WTC11 (cell line): ENCODE measurements around the gene GALNT2. TPM values are rescaled to one million over a fixed set of nuclear protein-coding genes. Genes with fewer than 3 reads are reported as not detected.

Experiments used
- ATAC-seq: fragments of 200-7000 bp; cut with Tn5 transposase; 2 replicates; pipeline ENCODE4 v1.10.0; 2021; ENCODE audit warnings: mild to moderate bottlenecking, moderate library complexity
- CTCF ChIA-PET: fragments of 300-600 bp; sonication (Branson Sonifier 250); formaldehyde crosslinking; loops from one replicate; lab custom pipeline; 2021; ENCODE audit warnings: antibody characterized with exemption; lab: Charles Lee
- POLR2A ChIA-PET: fragments of 350-600 bp; sonication (Branson Sonifier 250); formaldehyde crosslinking; loops from one replicate; lab custom pipeline; 2021; ENCODE audit warnings: antibody characterized with exemption; lab: Charles Lee
- DNase-seq: peaks from one replicate; pipeline ENCODE4 v3.0.0; 2021; ENCODE audit warnings: low spot score
- H3K27ac Mint-ChIP-seq: 2 replicates; pipeline ENCODE4 v1.8.0; 2021; ENCODE audit warnings: mixed read lengths
- H3K27me3 Mint-ChIP-seq: 2 replicates; pipeline ENCODE4 v1.8.0; 2021; ENCODE audit warnings: low read depth, mild to moderate bottlenecking, moderate library complexity, mixed read lengths
- H3K36me3 Mint-ChIP-seq: 2 replicates; pipeline ENCODE4 v1.8.0; 2021; ENCODE audit warnings: mixed read lengths
- H3K4me1 Mint-ChIP-seq: 2 replicates; pipeline ENCODE4 v1.8.0; 2022; ENCODE audit warnings: mixed read lengths
- H3K4me3 Mint-ChIP-seq: 2 replicates; pipeline ENCODE4 v1.8.0; 2021; ENCODE audit warnings: mild to moderate bottlenecking, moderate library complexity, mixed read lengths
- H3K9me3 Mint-ChIP-seq: 2 replicates; pipeline ENCODE4 v1.8.0; 2021; ENCODE audit warnings: mixed read lengths
- ATF3 ChIP-seq: sonication (generic); formaldehyde crosslinking; conservative IDR thresholded peaks from 2 replicates; pipeline ENCODE4 v1.8.1; 2022; ENCODE audit warnings: mild to moderate bottlenecking, missing genetic modification reagents
- CBFB ChIP-seq: sonication (generic); formaldehyde crosslinking; IDR thresholded peaks from 2 replicates; pipeline ENCODE4 v1.8.1; 2022; ENCODE audit warnings: mild to moderate bottlenecking, low read depth, missing genetic modification reagents
- CREB1 ChIP-seq: sonication (generic); formaldehyde crosslinking; IDR thresholded peaks from 2 replicates; pipeline ENCODE4 v1.8.0; 2023; ENCODE audit warnings: mild to moderate bottlenecking, missing genetic modification reagents
- E2F1 ChIP-seq: sonication (generic); formaldehyde crosslinking; IDR thresholded peaks from 2 replicates; pipeline ENCODE4 v1.8.0; 2022; ENCODE audit warnings: mild to moderate bottlenecking, missing genetic modification reagents
- E2F5 ChIP-seq: sonication (generic); formaldehyde crosslinking; IDR thresholded peaks from 2 replicates; pipeline ENCODE4 v1.8.1; 2022; ENCODE audit warnings: mild to moderate bottlenecking, moderate library complexity, missing genetic modification reagents
- ELF4 ChIP-seq: sonication (generic); formaldehyde crosslinking; IDR thresholded peaks from 2 replicates; pipeline ENCODE4 v1.8.1; 2022; ENCODE audit warnings: low read depth, mild to moderate bottlenecking, moderate library complexity, missing genetic modification reagents
- ERG ChIP-seq: fragments of 250-450 bp; sonication (Bioruptor Pico); IDR thresholded peaks from 2 replicates; pipeline ENCODE4 v1.8.0; 2021; ENCODE audit warnings: mild to moderate bottlenecking
- IRF2 ChIP-seq: sonication (generic); formaldehyde crosslinking; IDR thresholded peaks from 2 replicates; pipeline ENCODE4 v1.8.0; 2022; ENCODE audit warnings: low read depth, missing genetic modification reagents, borderline replicate concordance
- NFATC4 ChIP-seq: fragments of 250-450 bp; sonication (Bioruptor Pico); IDR thresholded peaks from 2 replicates; pipeline ENCODE4 v1.9.0; 2021; ENCODE audit warnings: mild to moderate bottlenecking
- NR2C2 ChIP-seq: sonication (generic); formaldehyde crosslinking; IDR thresholded peaks from 2 replicates; pipeline ENCODE4 v1.8.0; 2022; ENCODE audit warnings: mild to moderate bottlenecking, missing genetic modification reagents
- PREB ChIP-seq: sonication (generic); formaldehyde crosslinking; IDR thresholded peaks from 2 replicates; pipeline ENCODE4 v1.8.1; 2022; ENCODE audit warnings: mild to moderate bottlenecking, missing genetic modification reagents, moderate library complexity, borderline replicate concordance
- RELA ChIP-seq: sonication (generic); formaldehyde crosslinking; IDR thresholded peaks from 2 replicates; pipeline ENCODE4 v1.8.1; 2022; ENCODE audit warnings: missing genetic modification reagents, mild to moderate bottlenecking, borderline replicate concordance
- SMAD4 ChIP-seq: sonication (generic); formaldehyde crosslinking; IDR thresholded peaks from 2 replicates; pipeline ENCODE4 v1.8.0; 2022; ENCODE audit warnings: mild to moderate bottlenecking, missing genetic modification reagents
- SOX15 ChIP-seq: fragments of 250-450 bp; sonication (Bioruptor Pico); IDR thresholded peaks from 2 replicates; pipeline ENCODE4 v1.9.0; 2021; ENCODE audit warnings: mild to moderate bottlenecking
- TEAD4 ChIP-seq: sonication (generic); formaldehyde crosslinking; IDR thresholded peaks from 2 replicates; pipeline ENCODE4 v1.8.0; 2022; ENCODE audit warnings: mild to moderate bottlenecking, missing genetic modification reagents
- USF2 ChIP-seq: sonication (generic); formaldehyde crosslinking; IDR thresholded peaks from 2 replicates; pipeline ENCODE4 v1.8.1; 2023; ENCODE audit warnings: mild to moderate bottlenecking, missing genetic modification reagents, moderate library complexity
- ZBTB43 ChIP-seq: sonication (generic); formaldehyde crosslinking; IDR thresholded peaks from 2 replicates; pipeline ENCODE4 v1.8.1; 2023; ENCODE audit warnings: mild to moderate bottlenecking, missing genetic modification reagents
- ZMAT4 ChIP-seq: fragments of 250-450 bp; sonication (Bioruptor Pico); IDR thresholded peaks from 2 replicates; pipeline ENCODE4 v1.9.0; 2021; ENCODE audit warnings: mild to moderate bottlenecking
- ZNF121 ChIP-seq: sonication (generic); formaldehyde crosslinking; IDR thresholded peaks from 2 replicates; pipeline ENCODE4 v1.8.0; 2023; ENCODE audit warnings: missing genetic modification reagents
- ZNF232 ChIP-seq: sonication (generic); formaldehyde crosslinking; IDR thresholded peaks from 2 replicates; pipeline ENCODE4 v1.8.0; 2022; ENCODE audit warnings: mild to moderate bottlenecking, missing genetic modification reagents
- ZNF396 ChIP-seq: fragments of 250-450 bp; sonication (Bioruptor Pico); IDR thresholded peaks from 2 replicates; pipeline ENCODE4 v1.8.0; 2021; ENCODE audit warnings: mild to moderate bottlenecking, moderate library complexity, borderline replicate concordance
- ZNF423 ChIP-seq: fragments of 250-450 bp; sonication (Bioruptor Pico); IDR thresholded peaks from 2 replicates; pipeline ENCODE4 v2.1.2; 2022; ENCODE audit warnings: mild to moderate bottlenecking, moderate library complexity
- total RNA-seq: library from RNA; stranded (reverse); gene quantifications from 3 replicates; pipeline ENCODE4 v1.2.3, GENCODE V29; 2021

Gene GALNT2
- total RNA-seq, 1 experiment from 2014 or later = 74.8 TPM

- Mint-ChIP-seq H3K4me1 (peaks cover 58% of the 10 kb centered on the region), H3K9me3 (peaks cover under 1% of the 10 kb centered on the region), H3K4me3 (peak overlapping the region; percentile 83), H3K36me3 (no peaks in the 10 kb centered on the region), H3K27me3 (peaks cover 12% of the 10 kb centered on the region), H3K27ac (no peak overlapping the region)
- ATAC-seq (no peak), DNase-seq (no peak)
- POLR2A ChIA-PET = no interaction called here
- TF ChIP-seq NFATC4 (CRISPR knock-in tag) (no peak), PREB (CRISPR knock-in tag) (no peak), ZNF121 (CRISPR knock-in tag) (no peak), ZNF232 (CRISPR knock-in tag) (no peak), E2F5 (CRISPR knock-in tag) (no peak), ZNF423 (CRISPR knock-in tag) (no peak), SOX15 (CRISPR knock-in tag) (no peak), NR2C2 (CRISPR knock-in tag) (no peak), ELF4 (CRISPR knock-in tag) (no peak), ZBTB43 (CRISPR knock-in tag) (no peak), ZMAT4 (no peak), ERG (CRISPR knock-in tag) (no peak)
- CTCF ChIA-PET = no interaction called here
Observed at GRCh38 chr1:230068621-230068873, 1.5 kb downstream of the GALNT2 start.

GRCh38 chr1:230068952-230069684 is 2.1 kb downstream of the GALNT2 start:
- Mint-ChIP-seq H3K36me3 (no peaks in the 10 kb centered on the region), H3K4me1 (peaks cover 60% of the 10 kb centered on the region), H3K9me3 (no peaks in the 10 kb centered on the region), H3K27ac (no peak overlapping the region; the same call in 1 of the 2 replicates), H3K27me3 (peaks cover 12% of the 10 kb centered on the region), H3K4me3 (peak overlapping the region; percentile 83)
- POLR2A ChIA-PET = interaction anchor here (1.4 kb wide), 1 partner anchor 11 kb away, joined by 3 read pairs; no protein-coding TSS in a partner anchor
- CTCF ChIA-PET = no interaction called here
- TF ChIP-seq RELA (CRISPR knock-in tag) = no peak
- TF ChIP-seq USF2 = peak; percentile 38; the same call in 1 of the 2 replicates
- no peak for DNase-seq
- no peak for ATAC-seq

GRCh38 chr1:230069796-230070195 is 2.8 kb downstream of the GALNT2 start:
- ChIA-PET POLR2A (interaction anchor here (1.4 kb wide), 1 partner anchor 10 kb away, joined by 3 read pairs; no protein-coding TSS in a partner anchor), CTCF (no interaction called here)
- DNase-seq (no peak), ATAC-seq (no peak)
- Mint-ChIP-seq H3K4me1 (peaks cover 60% of the 10 kb centered on the region), H3K27ac (no peak overlapping the region), H3K36me3 (no peaks in the 10 kb centered on the region), H3K4me3 (no peak overlapping the region), H3K9me3 (no peaks in the 10 kb centered on the region), H3K27me3 (peaks cover 12% of the 10 kb centered on the region)
- TF ChIP-seq TEAD4 (CRISPR knock-in tag) (no peak), ZNF121 (CRISPR knock-in tag) (no peak), SMAD4 (CRISPR knock-in tag) (no peak), ATF3 (CRISPR knock-in tag) (no peak), ZNF396 (no peak), E2F1 (CRISPR knock-in tag) (no peak), ZBTB43 (CRISPR knock-in tag) (no peak), CBFB (CRISPR knock-in tag) (no peak), ERG (CRISPR knock-in tag) (no peak), CREB1 (CRISPR knock-in tag) (no peak), IRF2 (CRISPR knock-in tag) (no peak)
